IPS-18c (cell line): ENCODE measurements around the gene TNF.

ENCODE experiments used
- H3K4me3 ChIP-seq: 2 replicates; pipeline ENCODE4 v1.7.0; 2013; ENCODE audit warnings: low read depth, mild to moderate bottlenecking, low read length, moderate library complexity; ENCODE audit not compliant: insufficient read depth
- H3K9me3 ChIP-seq: one replicate; pipeline ENCODE4 v1.6.1; 2013; ENCODE audit warnings: mild to moderate bottlenecking, low read length, moderate library complexity; ENCODE audit not compliant: control insufficient read depth, insufficient read depth

Gene TNF

GRCh38 chr6:31559958-31560696, 15.2 kb upstream of the TNF start:
- Histone ChIP-seq H3K9me3 (no peaks in the 10 kb centered on the region), H3K4me3 (no peak overlapping the region)

GRCh38 chr6:31560697-31561058, 14.7 kb upstream of the TNF start:
- Histone ChIP-seq H3K4me3 (no peak overlapping the region), H3K9me3 (no peaks in the 10 kb centered on the region)

DNA sequence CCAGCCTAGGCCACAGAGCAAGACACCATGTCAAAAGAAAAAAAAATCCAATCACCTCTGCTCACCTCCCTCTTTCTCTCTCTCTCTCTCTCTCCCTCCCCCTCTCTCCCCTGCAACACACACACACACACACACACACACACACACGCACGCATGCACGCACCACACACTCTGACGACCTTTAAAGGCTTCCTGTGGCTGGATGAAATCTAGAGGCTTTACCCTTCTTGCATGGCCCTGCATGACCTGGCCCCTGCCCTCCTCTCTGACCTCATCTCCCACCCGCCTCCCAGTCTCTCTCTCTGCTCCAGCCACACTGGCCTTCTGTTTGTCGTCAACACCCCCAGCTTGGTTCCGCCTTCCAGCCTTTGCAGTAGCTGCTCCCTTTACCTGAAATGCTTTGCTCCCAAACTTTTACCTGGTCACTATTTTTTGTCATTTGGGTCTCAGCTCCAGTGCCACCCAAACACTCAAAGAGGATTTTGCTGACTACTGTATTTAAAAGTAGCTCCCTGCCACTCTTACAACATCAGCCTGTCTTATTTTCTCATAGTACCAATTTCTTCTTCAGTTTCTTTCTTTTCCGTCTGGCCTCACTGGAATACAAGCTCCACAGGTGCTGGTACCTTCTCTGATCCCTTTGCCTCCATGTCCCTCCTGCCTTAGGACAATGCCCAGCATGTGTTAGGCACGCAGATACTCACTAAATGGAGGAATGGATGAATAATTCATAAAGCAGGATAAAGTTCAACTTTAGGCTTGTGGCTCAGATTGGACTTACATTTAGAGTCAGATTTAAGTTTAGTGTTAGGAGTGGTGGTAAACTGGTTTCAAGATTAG, 7.6 kb upstream of the TNF start:
- H3K4me3 ChIP-seq = no peak overlapping the region
- no peaks in the 10 kb centered on the region for H3K9me3 ChIP-seq

DNA sequence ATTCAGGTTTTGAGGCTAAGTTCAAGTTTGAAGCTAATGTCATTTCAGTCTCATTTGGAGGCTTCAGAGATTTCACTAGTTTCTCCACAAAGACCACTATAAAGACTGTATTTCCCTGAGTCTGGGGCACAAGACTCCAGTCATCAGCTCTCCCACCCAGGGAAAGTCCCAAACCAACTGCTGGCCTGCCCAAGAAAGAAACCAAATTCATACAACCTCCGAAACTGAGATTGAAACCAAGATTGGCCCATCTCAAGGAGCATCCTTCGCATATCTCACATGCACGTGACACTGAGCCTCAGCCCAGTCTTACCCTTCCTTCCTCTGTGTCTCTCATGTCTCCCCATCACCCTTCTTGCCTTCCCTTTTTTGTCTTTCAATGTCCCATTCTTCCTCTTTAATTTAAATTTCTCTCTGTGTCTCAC, 6.8 kb upstream of the TNF start:
- no peak overlapping the region for H3K4me3 ChIP-seq
- no peaks in the 10 kb centered on the region for H3K9me3 ChIP-seq

GRCh38 chr6:31569861-31570536, 5.4 kb upstream of the TNF start:
- H3K4me3 ChIP-seq = no peak overlapping the region
- no peaks in the 10 kb centered on the region for H3K9me3 ChIP-seq

GRCh38 chr6:31572041-31572911, 3.1 kb upstream of the TNF start, which contains the start of gene LTA:
TSS of gene LTA (plus strand) at chr6:31572289. CDS start at chr6:31572743, 454 bp downstream.
- H3K4me3 ChIP-seq = no peak within 1 kb of the TSS

DNA sequence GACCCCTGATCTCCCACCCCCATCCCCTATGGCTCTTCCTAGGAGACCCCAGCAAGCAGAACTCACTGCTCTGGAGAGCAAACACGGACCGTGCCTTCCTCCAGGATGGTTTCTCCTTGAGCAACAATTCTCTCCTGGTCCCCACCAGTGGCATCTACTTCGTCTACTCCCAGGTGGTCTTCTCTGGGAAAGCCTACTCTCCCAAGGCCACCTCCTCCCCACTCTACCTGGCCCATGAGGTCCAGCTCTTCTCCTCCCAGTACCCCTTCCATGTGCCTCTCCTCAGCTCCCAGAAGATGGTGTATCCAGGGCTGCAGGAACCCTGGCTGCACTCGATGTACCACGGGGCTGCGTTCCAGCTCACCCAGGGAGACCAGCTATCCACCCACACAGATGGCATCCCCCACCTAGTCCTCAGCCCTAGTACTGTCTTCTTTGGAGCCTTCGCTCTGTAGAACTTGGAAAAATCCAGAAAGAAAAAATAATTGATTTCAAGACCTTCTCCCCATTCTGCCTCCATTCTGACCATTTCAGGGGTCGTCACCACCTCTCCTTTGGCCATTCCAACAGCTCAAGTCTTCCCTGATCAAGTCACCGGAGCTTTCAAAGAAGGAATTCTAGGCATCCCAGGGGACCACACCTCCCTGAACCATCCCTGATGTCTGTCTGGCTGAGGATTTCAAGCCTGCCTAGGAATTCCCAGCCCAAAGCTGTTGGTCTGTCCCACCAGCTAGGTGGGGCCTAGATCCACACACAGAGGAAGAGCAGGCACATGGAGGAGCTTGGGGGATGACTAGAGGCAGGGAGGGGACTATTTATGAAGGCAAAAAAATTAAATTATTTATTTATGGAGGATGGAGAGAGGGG, 1.9 kb upstream of the TNF start:
- H3K4me3 ChIP-seq = no peak overlapping the region
- H3K9me3 ChIP-seq = no peaks in the 10 kb centered on the region

More at GRCh38 chr6:31572041-31572911, 3.1 kb upstream of the TNF start, which contains the start of gene LTA:
- H3K9me3 ChIP-seq = no peaks in the 10 kb centered on the region

DNA sequence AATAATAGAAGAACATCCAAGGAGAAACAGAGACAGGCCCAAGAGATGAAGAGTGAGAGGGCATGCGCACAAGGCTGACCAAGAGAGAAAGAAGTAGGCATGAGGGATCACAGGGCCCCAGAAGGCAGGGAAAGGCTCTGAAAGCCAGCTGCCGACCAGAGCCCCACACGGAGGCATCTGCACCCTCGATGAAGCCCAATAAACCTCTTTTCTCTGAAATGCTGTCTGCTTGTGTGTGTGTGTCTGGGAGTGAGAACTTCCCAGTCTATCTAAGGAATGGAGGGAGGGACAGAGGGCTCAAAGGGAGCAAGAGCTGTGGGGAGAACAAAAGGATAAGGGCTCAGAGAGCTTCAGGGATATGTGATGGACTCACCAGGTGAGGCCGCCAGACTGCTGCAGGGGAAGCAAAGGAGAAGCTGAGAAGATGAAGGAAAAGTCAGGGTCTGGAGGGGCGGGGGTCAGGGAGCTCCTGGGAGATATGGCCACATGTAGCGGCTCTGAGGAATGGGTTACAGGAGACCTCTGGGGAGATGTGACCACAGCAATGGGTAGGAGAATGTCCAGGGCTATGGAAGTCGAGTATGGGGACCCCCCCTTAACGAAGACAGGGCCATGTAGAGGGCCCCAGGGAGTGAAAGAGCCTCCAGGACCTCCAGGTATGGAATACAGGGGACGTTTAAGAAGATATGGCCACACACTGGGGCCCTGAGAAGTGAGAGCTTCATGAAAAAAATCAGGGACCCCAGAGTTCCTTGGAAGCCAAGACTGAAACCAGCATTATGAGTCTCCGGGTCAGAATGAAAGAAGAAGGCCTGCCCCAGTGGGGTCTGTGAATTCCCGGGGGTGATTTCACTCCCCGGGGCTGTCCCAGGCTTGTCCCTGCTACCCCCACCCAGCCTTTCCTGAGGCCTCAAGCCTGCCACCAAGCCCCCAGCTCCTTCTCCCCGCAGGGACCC, 981 bp upstream of the TNF start:
- Histone ChIP-seq H3K9me3 (no peaks in the 10 kb centered on the region), H3K4me3 (no peak overlapping the region)

- Histone ChIP-seq H3K4me3 (no peak overlapping the region), H3K9me3 (peaks cover 5% of the 10 kb centered on the region)
Measured at GRCh38 chr6:31575952-31576685, 754 bp downstream of the TNF start.

GRCh38 chr6:31576897-31577578, 1.7 kb downstream of the TNF start:
- H3K4me3 ChIP-seq = no peak overlapping the region

GRCh38 chr6:31577579-31577966, 2.2 kb downstream of the TNF start:
- Histone ChIP-seq H3K4me3 (no peak overlapping the region), H3K9me3 (peaks cover 5% of the 10 kb centered on the region)

More at GRCh38 chr6:31576897-31577578, 1.7 kb downstream of the TNF start:
- H3K9me3 ChIP-seq = peaks cover 5% of the 10 kb centered on the region

DNA sequence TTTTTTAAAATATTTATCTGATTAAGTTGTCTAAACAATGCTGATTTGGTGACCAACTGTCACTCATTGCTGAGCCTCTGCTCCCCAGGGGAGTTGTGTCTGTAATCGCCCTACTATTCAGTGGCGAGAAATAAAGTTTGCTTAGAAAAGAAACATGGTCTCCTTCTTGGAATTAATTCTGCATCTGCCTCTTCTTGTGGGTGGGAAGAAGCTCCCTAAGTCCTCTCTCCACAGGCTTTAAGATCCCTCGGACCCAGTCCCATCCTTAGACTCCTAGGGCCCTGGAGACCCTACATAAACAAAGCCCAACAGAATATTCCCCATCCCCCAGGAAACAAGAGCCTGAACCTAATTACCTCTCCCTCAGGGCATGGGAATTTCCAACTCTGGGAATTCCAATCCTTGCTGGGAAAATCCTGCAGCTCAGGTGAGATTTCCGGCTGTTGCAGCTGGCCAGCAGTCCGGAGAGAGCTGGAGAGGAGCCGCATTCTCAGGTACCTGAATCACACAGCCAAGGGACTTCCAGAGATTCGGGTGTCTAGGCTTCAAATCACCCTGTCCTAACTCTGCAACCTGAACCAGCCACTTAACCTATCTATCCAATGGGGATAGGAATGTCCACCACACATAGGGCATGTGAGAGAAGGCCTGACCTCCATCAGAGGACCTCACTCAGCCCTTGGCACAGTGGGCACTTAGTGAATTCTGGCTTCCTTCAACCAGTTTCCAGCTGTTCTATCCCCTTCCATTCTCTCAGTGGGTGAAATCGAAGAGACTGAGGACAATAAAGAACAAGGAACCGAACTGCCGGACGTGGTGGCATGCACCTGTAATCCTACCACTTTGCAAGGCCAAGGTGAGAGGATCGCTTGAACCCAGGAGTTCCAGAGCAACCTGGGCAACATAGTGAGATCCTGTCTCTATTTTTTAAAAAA, 3.1 kb downstream of the TNF start:
- H3K4me3 ChIP-seq = no peak overlapping the region
- peaks cover 5% of the 10 kb centered on the region for H3K9me3 ChIP-seq

- peaks cover 5% of the 10 kb centered on the region for H3K9me3 ChIP-seq
- H3K4me3 ChIP-seq = no peak overlapping the region
Measured at GRCh38 chr6:31579119-31579505, 3.7 kb downstream of the TNF start.
